GM13977 (cell line): ENCODE measurements around the gene AGBL4.

Experiments
- DNase-seq: peaks from one replicate; pipeline ENCODE4 v3.0.0; 2012; ENCODE audit warnings: low spot score
- CTCF ChIP-seq: IDR thresholded peaks from 2 replicates; pipeline ENCODE4 v1.5.1; 2012; ENCODE audit warnings: mild to moderate bottlenecking, control low read depth; ENCODE audit not compliant: insufficient read depth; ENCODE audit errors: extremely low read depth, missing control alignments
- in situ Hi-C: fragments of 300-500 bp; cut with MboI; formaldehyde crosslinking; loops from one replicate; pipeline ENCODE4 v1.12.0; 2022; ENCODE audit warnings: low sequenced_read_pairs, low pct_unique_long_range_greater_than_20kb, mixed read lengths, inconsistent platforms; ENCODE audit not compliant: unreplicated experiment

AGBL4 gene

DNA sequence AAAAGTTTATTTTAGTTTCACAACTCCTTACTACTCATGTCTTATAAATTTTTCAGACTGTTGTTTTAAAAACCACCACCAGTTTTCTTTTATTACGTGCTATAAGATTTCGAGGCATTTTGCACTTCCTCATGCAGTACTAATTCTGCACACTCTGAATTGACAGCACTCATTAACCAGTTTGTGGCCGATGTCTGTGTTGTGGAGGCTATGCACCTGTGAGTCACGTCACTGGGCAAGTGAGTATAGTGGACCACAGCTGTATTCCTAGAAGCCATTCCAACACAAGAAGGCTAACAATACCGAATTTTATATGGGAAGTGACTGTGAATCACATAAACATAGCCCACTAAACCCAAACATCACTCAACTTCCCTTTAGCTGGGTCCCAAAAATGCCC, 1530.7 kb downstream of the AGBL4 start:
- in situ Hi-C loops: no loop called here
- DNase-seq: no peak
- no peak for TF ChIP-seq CTCF

DNA sequence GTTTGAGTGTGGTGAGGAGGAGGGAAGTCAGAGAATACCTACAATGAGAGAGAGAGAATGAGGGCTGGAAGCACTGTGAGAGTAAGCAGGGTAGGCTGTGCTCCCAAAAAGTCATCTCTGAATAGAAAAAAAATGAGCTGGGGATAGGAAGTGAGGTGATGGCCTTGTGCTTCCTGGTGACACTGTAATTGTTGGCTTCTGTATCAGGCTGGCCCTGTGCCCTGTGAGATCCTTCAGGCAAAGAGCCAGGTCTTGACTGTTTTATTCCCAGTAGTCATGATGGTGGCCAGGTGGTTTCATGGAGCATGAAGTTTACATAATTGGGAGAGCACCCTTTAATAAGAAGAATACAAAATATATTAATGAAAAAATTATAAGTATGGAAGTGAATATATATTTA, 1531.4 kb downstream of the AGBL4 start:
- no peak for DNase-seq
- in situ Hi-C loops: no loop called here
- no peak for TF ChIP-seq CTCF

GRCh38 chr1:48488721-48489120, 1535.0 kb downstream of the AGBL4 start:
- no peak for TF ChIP-seq CTCF
- in situ Hi-C loops: no loop called here
- no peak for DNase-seq
